ENCODE results near the gene NTN1.

Gene NTN1

DNA sequence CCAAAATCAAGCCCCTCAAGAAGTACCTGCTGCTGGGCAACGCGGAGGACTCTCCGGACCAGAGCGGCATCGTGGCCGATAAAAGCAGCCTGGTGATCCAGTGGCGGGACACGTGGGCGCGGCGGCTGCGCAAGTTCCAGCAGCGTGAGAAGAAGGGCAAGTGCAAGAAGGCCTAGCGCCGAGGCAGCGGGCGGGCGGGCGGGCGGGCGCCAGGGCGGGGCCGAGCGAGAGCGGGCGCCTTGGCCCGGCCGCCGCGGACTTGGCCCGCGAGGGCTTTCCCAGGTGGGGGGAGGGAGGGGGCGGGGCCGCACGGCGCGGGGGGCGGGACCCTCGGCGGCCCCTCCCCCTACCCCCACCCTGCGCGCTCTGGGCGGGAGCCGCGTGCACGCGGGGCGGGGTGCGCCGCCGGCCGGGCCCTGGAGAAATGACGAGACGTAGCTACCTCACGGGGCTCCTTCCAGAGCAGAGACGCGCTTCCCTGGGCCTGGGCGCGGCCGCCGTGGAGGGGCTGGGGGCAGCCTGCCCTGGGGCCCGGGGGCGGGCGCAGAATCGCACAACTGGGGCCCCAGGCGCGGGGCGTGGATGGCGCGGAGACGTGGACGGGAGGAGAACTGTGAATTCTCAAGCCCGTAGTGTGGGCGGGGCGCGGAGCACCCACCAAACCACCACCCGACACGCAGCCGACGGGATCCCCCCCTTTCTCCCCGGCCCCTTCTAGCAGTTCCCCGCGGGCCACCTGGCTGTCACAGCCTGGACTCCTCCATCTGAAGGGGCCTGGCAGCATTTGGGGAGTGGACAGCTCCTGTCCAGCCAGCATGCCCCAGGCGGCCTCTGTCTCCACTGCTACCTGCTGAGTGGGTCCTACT, 218.7 kb downstream of the NTN1 start:
- peak overlapping the region; percentile 69 for H3K27ac Mint-ChIP-seq
- peak; percentile 86 for ATAC-seq
- no peaks in the 10 kb centered on the region for H3K36me3 Mint-ChIP-seq
- no peaks in the 10 kb centered on the region for H3K27me3 Mint-ChIP-seq
- H3K4me1 Mint-ChIP-seq: peaks cover 26% of the 10 kb centered on the region
- no peaks in the 10 kb centered on the region for H3K9me3 Mint-ChIP-seq
- H3K4me3 Mint-ChIP-seq: peak overlapping the region; percentile 78

DNA sequence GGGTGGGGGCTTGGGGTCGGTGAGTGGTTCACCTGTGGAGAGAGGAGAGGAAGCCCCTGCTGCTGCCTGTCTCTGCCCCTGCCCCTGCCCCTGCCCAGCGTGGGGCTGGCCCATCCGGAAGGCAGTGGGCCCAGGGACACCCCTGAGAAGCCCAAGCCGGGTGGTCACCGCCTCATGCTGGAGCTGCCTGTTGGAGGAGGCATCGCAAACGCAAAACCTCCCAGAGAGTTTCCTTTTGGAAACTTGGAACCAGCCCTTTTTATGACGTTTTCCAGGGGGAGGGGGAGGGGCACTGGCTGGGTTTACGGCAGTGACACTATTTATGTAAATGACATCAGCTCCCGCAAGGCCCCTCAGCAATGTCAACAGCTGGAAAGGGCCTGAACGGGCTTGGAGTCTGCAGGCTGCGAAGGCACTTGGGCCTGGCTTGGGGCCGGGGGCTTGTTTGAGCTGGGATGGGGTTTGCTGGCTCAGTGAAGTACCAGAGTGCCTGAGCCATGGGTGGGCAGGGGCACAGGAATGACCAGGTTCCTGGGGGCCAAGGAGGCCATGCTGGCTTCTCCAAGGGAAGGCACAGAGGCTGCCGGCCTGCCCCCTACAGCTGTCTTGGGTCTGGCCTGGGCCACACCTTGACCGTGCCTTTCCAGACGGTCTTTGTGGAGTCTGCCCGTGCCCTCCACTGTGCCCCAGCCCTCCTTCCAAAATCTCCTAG, 219.5 kb downstream of the NTN1 start:
- Mint-ChIP-seq H3K36me3 (no peaks in the 10 kb centered on the region), H3K4me1 (peaks cover 26% of the 10 kb centered on the region), H3K9me3 (no peaks in the 10 kb centered on the region), H3K27ac (peak overlapping the region; percentile 69), H3K27me3 (no peaks in the 10 kb centered on the region), H3K4me3 (peak overlapping the region; percentile 72)
- no peak for ATAC-seq

DNA sequence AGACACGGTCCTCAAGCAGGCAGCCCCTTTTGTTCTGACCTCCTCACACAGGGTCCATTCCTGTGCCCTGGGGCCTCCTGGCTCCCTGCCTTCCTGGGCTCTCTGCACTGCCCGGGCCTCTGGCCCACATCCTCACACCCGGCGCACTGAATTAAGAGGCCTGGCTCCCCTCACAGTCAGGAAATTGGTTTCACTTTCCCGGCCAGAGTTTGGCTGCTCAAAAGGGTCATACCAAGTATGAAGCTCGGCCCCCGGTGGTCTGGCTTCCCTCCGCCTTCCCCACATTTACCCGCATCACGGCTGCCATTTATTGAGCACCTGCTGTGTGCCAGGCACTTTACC, 220.0 kb downstream of the NTN1 start:
- Mint-ChIP-seq H3K36me3 (no peaks in the 10 kb centered on the region), H3K27me3 (no peaks in the 10 kb centered on the region), H3K9me3 (no peaks in the 10 kb centered on the region), H3K4me1 (peaks cover 26% of the 10 kb centered on the region), H3K4me3 (no peak overlapping the region), H3K27ac (no peak overlapping the region)
- no peak for ATAC-seq

DNA sequence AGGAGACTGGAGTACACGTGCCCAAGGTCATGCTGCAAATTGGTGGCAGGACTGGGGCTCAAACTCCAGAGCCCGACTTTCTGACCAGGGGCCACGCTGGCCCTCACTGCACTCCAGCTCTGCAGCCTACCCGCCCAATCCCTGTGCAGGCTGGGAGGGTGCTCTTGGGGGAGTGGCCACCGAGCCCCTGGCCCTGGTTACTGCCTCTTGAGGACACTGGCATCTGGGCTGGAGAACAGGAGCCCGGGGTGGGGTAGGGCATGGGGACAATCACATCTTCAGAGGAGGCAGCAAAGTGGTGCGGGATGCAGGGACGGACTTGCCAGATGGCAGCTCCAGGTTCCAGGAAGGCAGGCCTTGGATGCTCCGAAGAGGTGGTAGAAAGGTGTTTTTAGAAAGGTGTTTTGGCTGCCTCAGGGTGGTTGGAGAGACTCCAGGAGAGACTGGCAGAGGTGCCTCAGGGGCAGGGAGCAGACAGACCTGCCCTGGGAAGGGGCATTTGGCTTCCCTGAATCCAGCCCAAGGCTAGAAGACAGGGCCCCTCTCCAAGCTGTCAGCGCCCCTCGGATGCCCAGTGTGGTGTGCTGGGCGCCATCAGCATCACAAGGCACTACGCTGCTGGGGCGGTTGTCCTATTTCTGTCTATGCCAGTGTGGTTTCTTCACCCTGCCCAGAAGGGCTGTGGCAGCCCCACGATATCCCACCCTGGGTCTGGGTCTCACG, 220.6 kb downstream of the NTN1 start:
- Mint-ChIP-seq H3K36me3 (no peaks in the 10 kb centered on the region), H3K4me3 (no peak overlapping the region), H3K9me3 (no peaks in the 10 kb centered on the region), H3K4me1 (peaks cover 26% of the 10 kb centered on the region), H3K27ac (no peak overlapping the region), H3K27me3 (no peaks in the 10 kb centered on the region)
- no peak for ATAC-seq

DNA sequence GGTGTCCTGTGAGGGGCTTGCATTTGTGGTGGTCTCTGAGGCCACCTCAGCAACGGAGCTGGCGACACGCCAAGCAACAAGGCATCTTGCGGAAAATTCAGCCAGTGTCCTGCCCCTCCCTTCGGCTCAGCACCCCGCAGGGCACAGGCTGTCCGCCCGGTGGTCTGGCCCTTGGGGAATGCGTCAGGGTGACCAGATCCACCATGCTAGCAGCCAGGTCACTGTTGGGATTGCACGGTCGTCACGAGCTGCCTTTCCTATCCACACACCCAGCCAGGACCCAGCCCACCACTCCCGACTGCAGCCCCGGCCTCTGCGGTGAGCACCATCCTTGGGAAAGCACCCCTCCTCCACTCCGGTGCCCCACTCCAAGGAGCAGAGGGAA, 221.2 kb downstream of the NTN1 start:
- H3K4me3 Mint-ChIP-seq: no peak overlapping the region
- no peak overlapping the region for H3K27ac Mint-ChIP-seq
- H3K4me1 Mint-ChIP-seq: peaks cover 26% of the 10 kb centered on the region
- no peak for ATAC-seq
- no peaks in the 10 kb centered on the region for H3K36me3 Mint-ChIP-seq
- H3K27me3 Mint-ChIP-seq: no peaks in the 10 kb centered on the region
- H3K9me3 Mint-ChIP-seq: no peaks in the 10 kb centered on the region

DNA sequence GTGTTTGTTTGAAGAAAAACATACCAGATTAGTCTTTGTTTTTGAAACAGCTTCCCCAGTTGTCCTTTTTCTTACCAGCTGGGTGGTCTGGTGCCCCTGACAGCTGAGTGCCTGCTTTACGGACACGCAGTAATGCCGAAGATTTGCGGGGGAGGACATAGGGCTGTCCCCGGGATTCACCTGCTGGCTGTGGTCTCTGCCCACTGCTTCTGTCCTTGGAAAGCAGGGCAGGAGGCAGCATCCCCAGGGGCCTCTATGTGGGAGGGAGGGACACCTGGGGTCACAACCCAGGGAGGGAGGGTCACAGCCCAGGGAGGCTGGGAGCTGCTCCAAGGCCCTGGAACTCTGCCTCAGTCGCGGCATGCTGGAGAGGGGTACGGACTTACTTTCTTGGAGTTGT, 221.7 kb downstream of the NTN1 start:
- Mint-ChIP-seq H3K4me1 (peaks cover 23% of the 10 kb centered on the region), H3K4me3 (no peak overlapping the region)

DNA sequence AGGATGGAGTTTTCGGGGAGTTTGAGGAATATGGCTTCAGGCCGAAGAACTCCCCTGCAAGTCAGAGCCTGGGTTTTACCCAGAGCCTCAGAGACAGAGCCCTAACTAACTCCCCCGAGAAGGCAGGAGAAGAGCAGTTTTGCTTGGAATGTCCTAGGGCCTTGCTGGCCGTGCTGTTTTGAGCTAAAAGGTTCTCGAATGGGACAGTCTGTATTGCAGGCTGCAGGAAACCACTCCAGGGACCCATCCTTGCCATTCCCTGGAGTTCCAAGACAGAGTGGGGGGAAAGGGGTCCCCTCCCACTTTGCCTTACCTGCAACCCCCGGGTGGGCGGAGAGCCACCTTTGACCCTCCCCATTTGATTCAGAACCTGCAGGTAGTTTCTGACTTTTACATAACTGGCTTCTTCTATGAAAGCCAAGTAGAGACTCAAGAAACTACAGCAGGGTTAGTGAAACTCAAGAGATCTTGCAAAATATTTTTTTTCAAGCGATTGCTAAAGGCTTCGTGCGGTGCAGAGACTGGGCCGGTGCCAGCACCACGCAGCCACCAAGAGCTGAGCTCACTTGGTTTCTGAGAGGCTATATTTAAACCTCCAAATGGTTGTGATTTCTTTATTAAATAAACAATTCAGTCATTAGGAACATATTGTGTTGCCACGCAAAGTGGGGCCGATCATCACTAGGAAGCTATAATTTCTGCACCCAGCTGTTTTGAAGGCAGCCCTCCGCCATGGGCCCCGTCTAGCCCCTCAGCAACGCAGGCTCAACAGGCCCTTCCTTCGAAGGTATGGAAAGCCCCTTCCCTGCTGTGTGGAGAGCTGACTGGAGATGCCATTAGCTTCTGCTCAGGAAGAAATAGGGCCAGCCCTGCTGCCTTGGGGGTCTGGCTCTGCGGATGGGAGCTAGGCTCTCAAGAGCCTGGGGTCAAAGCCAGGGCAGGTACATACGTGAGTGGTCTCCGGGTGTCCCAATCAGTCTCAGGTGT, 223.0 kb downstream of the NTN1 start:
- no peak overlapping the region for H3K4me3 Mint-ChIP-seq
- H3K36me3 Mint-ChIP-seq: peaks cover 11% of the 10 kb centered on the region

More for the DNA sequence above, 221.7 kb downstream of the NTN1 start:
- Mint-ChIP-seq H3K27me3 (no peaks in the 10 kb centered on the region), H3K9me3 (no peaks in the 10 kb centered on the region), H3K36me3 (peaks cover 3% of the 10 kb centered on the region), H3K27ac (no peak overlapping the region)
- ATAC-seq: no peak

DNA sequence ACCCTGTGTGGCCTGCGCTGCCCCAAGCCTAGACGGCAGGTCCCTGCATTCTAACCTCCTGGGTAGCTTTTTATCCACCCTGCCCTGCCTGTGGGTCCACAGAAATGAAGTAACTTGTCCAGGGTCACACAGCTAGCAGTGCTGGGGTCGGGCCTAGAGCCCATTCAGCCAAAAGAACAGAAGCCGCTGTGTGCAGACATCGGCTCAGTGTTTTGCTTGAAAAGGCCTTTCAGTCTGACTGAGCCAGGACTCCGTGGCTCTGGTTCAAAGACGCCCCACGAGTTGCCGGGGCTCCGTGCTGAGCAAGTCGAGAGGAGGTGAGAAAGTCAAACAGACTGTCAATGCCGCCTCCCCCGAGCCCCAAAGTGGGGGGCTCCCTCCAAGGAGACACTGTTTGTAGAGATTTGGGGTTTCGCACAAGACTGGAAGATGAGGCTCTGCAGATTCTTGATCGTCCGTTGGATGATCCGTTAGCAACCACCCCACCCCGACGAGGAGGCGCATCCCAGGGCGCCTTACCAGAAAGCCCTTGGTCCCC, 226.2 kb downstream of the NTN1 start:
- H3K36me3 Mint-ChIP-seq: peaks cover 14% of the 10 kb centered on the region
- no peak overlapping the region for H3K4me3 Mint-ChIP-seq
- H3K9me3 Mint-ChIP-seq: no peaks in the 10 kb centered on the region
- no peaks in the 10 kb centered on the region for H3K27me3 Mint-ChIP-seq
- H3K27ac Mint-ChIP-seq: no peak overlapping the region
- peaks cover 7% of the 10 kb centered on the region for H3K4me1 Mint-ChIP-seq
- no peak for ATAC-seq

More for the DNA sequence above, 223.0 kb downstream of the NTN1 start:
- Mint-ChIP-seq H3K27ac (no peak overlapping the region), H3K9me3 (no peaks in the 10 kb centered on the region), H3K4me1 (peaks cover 14% of the 10 kb centered on the region), H3K27me3 (no peaks in the 10 kb centered on the region)
- ATAC-seq: no peak

DNA sequence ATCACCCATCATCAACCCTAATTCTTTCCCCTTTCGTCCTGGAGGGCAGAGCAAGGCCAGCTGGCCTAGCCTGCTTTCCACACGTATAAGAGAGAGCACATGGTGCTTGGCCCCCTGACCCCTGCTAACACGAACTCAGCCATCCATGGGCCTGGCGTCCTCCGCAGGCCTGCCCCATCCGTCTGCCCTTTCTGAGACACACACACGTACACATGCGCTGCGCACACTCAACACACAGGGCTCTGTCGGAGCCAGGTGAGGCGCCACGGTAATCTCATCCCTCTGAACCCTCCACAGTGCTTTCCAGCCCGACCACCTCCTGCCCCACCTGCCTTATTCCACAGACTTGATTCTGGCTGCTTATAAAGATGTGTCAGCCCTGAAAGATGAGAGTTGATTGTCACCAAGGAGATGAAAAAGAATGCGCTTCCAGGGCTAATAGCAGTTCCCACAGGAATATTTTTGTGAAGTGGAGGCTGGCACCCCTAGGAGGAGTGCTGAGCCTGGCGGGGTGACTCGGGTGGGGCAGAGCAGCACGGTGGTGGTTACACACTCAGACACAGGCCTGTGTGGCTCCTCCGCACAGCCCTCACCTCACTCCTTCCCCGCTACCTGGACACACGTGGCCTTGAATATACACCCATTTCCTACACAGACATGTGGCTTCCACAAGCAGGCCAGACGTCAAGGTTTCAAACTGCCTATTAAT, 228.1 kb downstream of the NTN1 start:
- Mint-ChIP-seq H3K36me3 (peaks cover 32% of the 10 kb centered on the region), H3K4me3 (no peak overlapping the region), H3K27ac (peak overlapping the region; percentile 60), H3K4me1 (peaks cover 7% of the 10 kb centered on the region), H3K9me3 (no peaks in the 10 kb centered on the region), H3K27me3 (no peaks in the 10 kb centered on the region)
- ATAC-seq: no peak

DNA sequence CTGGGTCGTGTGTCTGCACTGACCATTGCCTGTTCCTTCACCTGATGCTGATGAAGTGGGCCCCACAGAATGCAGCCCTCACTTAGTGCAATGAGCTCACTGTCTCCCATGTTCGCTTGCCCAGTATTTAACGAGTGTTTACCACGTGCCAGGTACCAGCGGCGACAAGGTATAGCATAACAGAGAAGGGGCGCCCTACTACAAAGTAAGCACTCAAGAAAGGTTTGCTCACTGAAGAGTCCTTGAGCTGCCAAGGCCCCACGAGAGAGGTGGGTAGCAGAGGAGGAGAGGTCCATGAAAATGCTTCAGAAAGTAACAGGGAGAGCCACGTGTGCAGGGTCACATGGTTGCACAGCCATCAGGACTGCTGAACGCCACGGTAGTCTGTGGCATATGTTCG, 230.0 kb downstream of the NTN1 start:
- ATAC-seq: no peak
- H3K27ac Mint-ChIP-seq: no peak overlapping the region
- H3K36me3 Mint-ChIP-seq: peaks cover 37% of the 10 kb centered on the region
- peaks cover 8% of the 10 kb centered on the region for H3K4me1 Mint-ChIP-seq
- no peaks in the 10 kb centered on the region for H3K27me3 Mint-ChIP-seq
- no peak overlapping the region for H3K4me3 Mint-ChIP-seq
- no peaks in the 10 kb centered on the region for H3K9me3 Mint-ChIP-seq

DNA sequence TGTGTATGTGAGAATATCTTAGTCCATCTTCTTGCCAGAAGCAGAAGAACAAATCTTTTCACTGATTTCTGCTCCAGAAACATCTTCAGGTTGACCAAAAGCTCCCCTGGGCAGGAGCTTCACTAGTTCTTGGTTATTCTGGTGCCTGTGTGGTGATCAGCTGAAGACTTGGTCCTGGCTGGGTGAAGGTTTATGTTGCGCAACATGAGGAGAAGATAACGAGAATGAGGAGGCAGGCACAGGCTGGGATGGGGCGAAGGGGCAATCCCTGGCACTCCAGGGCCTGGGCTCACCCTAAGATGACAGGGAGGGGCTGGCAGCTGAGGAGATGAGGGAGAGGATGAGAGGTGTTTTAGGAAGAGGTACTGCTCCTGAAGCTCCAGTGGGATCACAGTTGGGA, 232.0 kb downstream of the NTN1 start:
- ATAC-seq: no peak
- Mint-ChIP-seq H3K9me3 (no peaks in the 10 kb centered on the region), H3K27ac (no peak overlapping the region), H3K4me1 (peaks cover 21% of the 10 kb centered on the region), H3K36me3 (peaks cover 32% of the 10 kb centered on the region), H3K27me3 (no peaks in the 10 kb centered on the region), H3K4me3 (no peak overlapping the region)

DNA sequence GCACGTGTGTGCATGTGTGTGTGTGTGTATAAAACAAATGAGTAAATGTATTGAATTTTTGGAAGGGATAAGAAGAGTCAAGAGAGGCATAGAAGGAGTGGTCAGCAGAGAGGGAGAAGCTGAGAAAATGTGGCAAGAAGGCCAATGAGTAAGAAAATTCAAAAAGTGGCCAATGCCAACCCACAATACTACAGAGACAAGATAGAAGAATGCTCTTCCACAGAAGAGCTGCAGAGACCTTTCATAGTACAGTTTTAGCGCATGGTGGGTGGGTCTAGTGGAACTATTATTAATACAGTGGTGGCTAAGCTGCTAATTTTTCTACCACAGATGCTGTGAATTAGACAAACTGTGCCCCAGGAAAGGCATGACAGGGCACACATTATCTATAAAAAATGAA, 233.5 kb downstream of the NTN1 start:
- Mint-ChIP-seq H3K36me3 (peaks cover 30% of the 10 kb centered on the region), H3K9me3 (no peaks in the 10 kb centered on the region), H3K27me3 (no peaks in the 10 kb centered on the region), H3K27ac (no peak overlapping the region), H3K4me1 (peaks cover 22% of the 10 kb centered on the region), H3K4me3 (no peak overlapping the region)
- no peak for ATAC-seq

DNA sequence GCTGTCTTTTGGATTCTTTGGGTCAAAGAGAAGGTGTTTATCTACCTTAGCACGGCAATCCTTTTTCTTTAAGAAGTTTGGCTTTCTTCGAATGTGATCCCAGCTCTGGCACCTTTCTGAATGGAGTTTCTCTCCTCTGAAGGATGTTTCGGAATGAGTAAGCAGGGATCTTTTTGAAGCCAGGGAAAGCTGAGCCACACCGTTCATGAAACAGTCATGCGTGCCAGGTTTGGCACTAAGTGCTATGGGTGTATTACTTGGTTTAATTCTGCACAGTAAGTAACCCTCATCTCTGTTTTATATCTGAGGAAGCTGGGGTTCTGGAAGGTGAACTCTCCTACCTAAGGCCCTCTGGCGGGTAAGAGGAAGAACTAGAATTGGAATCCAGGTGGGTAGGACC, 234.5 kb downstream of the NTN1 start:
- Mint-ChIP-seq H3K4me1 (peaks cover 22% of the 10 kb centered on the region), H3K9me3 (no peaks in the 10 kb centered on the region), H3K36me3 (peaks cover 34% of the 10 kb centered on the region), H3K27ac (no peak overlapping the region), H3K4me3 (no peak overlapping the region), H3K27me3 (no peaks in the 10 kb centered on the region)
- ATAC-seq: no peak

DNA sequence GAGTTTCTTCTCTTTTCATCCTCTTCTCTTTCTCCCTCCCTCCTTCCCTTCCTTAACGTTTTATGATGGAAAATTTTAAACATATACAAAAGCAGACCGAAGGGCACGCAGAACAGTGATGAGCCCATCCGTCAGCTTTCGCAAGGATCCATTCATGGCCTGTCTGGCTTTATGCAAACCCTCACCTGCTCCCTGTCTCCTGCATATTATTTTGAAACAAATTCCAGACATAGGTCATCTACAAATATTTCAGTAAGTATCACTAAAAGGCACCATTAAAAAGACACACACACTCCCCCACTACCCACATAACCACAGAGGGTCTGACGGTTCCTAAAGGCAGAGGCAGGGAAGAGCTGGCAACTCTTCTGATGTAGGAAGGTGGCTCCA, 235.0 kb downstream of the NTN1 start:
- Mint-ChIP-seq H3K27me3 (no peaks in the 10 kb centered on the region), H3K27ac (peak overlapping the region; percentile 54), H3K4me1 (peaks cover 22% of the 10 kb centered on the region), H3K9me3 (no peaks in the 10 kb centered on the region), H3K36me3 (peaks cover 38% of the 10 kb centered on the region), H3K4me3 (no peak overlapping the region)
- no peak for ATAC-seq
